Ishikawa (cell line): ENCODE results near the gene CASQ2.

ENCODE experiments used
- CEBPB ChIP-seq: IDR thresholded peaks from 2 replicates; pipeline ENCODE4 v1.6.1; 2012
- CREB1 ChIP-seq: IDR thresholded peaks from 2 replicates; pipeline ENCODE4 v1.6.1; 2012; ENCODE audit warnings: low read depth
- EGR1 ChIP-seq: IDR thresholded peaks from 2 replicates; pipeline ENCODE4 v1.6.1; 2012
- EP300 ChIP-seq: IDR thresholded peaks from 2 replicates; pipeline ENCODE4 v1.6.1; 2012; ENCODE audit warnings: borderline replicate concordance
- FOXM1 ChIP-seq: IDR thresholded peaks from 2 replicates; pipeline ENCODE4 v1.6.1; 2012; ENCODE audit warnings: low read depth, borderline replicate concordance
- NFIC ChIP-seq: IDR thresholded peaks from 2 replicates; pipeline ENCODE4 v1.6.1; 2012
- RAD21 ChIP-seq: IDR thresholded peaks from 2 replicates; pipeline ENCODE4 v1.6.1; 2012; ENCODE audit warnings: low read depth
- TAF1 ChIP-seq: IDR thresholded peaks from 2 replicates; pipeline ENCODE4 v1.6.1; 2012; ENCODE audit warnings: low read depth, mild to moderate bottlenecking
- TCF12 ChIP-seq: IDR thresholded peaks from 2 replicates; pipeline ENCODE4 v1.6.1; 2012; ENCODE audit warnings: low read depth
- TEAD4 ChIP-seq: IDR thresholded peaks from 2 replicates; pipeline ENCODE4 v1.6.1; 2012
- YY1 ChIP-seq: IDR thresholded peaks from 2 replicates; pipeline ENCODE4 v1.6.1; 2012; ENCODE audit warnings: low read depth
- ZBTB7A ChIP-seq: IDR thresholded peaks from 2 replicates; pipeline ENCODE4 v1.6.1; 2012; ENCODE audit warnings: low read depth
- TF ChIP-seq, protein P1 (sequence below): IDR thresholded peaks from 2 replicates; pipeline ENCODE4 v1.6.1; 2012
- TF ChIP-seq, protein P2 (sequence below): IDR thresholded peaks from 2 replicates; pipeline ENCODE4 v1.6.1; 2012
- TF ChIP-seq, protein P3 (sequence below): IDR thresholded peaks from 2 replicates; pipeline ENCODE4 v1.6.1; 2012; ENCODE audit warnings: low read depth, mild to moderate bottlenecking

Gene CASQ2

DNA sequence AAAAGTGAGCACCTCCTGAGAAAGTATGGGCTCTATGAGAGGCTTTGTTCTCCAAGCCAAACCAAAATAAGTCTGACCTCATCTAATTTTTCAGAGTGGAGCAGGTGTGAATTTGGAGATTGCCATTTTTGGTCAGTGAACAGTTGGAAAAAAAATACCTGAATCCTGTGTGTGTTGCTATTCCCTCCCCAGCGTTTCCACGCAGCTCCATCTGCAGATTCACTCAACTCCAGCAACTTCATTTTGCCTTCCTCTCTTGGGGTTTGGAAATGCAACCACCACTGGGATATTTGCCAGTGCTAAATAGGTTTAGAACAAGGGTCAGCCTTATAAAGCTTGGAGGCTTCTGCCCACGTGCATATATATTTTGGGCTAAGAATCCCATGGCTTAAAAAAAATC lies 11.2 kb downstream of the CASQ2 start:
- TF ChIP-seq CREB1 = no peak
- no peak for TF ChIP-seq CEBPB
- TF ChIP-seq TEAD4 = no peak
- TF ChIP-seq, protein P1, sequence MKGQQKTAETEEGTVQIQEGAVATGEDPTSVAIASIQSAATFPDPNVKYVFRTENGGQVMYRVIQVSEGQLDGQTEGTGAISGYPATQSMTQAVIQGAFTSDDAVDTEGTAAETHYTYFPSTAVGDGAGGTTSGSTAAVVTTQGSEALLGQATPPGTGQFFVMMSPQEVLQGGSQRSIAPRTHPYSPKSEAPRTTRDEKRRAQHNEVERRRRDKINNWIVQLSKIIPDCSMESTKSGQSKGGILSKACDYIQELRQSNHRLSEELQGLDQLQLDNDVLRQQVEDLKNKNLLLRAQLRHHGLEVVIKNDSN = no peak
- TF ChIP-seq TAF1 = no peak
- no peak for TF ChIP-seq EGR1
- no peak for TF ChIP-seq FOXM1
- TF ChIP-seq ZBTB7A = no peak
- TF ChIP-seq TCF12 = no peak
- TF ChIP-seq NFIC = no peak
- TF ChIP-seq YY1 = no peak
- no peak for TF ChIP-seq EP300
- TF ChIP-seq RAD21 = no peak
- TF ChIP-seq, protein P2, sequence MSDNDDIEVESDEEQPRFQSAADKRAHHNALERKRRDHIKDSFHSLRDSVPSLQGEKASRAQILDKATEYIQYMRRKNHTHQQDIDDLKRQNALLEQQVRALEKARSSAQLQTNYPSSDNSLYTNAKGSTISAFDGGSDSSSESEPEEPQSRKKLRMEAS = no peak
- TF ChIP-seq, protein P3, sequence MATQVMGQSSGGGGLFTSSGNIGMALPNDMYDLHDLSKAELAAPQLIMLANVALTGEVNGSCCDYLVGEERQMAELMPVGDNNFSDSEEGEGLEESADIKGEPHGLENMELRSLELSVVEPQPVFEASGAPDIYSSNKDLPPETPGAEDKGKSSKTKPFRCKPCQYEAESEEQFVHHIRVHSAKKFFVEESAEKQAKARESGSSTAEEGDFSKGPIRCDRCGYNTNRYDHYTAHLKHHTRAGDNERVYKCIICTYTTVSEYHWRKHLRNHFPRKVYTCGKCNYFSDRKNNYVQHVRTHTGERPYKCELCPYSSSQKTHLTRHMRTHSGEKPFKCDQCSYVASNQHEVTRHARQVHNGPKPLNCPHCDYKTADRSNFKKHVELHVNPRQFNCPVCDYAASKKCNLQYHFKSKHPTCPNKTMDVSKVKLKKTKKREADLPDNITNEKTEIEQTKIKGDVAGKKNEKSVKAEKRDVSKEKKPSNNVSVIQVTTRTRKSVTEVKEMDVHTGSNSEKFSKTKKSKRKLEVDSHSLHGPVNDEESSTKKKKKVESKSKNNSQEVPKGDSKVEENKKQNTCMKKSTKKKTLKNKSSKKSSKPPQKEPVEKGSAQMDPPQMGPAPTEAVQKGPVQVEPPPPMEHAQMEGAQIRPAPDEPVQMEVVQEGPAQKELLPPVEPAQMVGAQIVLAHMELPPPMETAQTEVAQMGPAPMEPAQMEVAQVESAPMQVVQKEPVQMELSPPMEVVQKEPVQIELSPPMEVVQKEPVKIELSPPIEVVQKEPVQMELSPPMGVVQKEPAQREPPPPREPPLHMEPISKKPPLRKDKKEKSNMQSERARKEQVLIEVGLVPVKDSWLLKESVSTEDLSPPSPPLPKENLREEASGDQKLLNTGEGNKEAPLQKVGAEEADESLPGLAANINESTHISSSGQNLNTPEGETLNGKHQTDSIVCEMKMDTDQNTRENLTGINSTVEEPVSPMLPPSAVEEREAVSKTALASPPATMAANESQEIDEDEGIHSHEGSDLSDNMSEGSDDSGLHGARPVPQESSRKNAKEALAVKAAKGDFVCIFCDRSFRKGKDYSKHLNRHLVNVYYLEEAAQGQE = no peak

DNA sequence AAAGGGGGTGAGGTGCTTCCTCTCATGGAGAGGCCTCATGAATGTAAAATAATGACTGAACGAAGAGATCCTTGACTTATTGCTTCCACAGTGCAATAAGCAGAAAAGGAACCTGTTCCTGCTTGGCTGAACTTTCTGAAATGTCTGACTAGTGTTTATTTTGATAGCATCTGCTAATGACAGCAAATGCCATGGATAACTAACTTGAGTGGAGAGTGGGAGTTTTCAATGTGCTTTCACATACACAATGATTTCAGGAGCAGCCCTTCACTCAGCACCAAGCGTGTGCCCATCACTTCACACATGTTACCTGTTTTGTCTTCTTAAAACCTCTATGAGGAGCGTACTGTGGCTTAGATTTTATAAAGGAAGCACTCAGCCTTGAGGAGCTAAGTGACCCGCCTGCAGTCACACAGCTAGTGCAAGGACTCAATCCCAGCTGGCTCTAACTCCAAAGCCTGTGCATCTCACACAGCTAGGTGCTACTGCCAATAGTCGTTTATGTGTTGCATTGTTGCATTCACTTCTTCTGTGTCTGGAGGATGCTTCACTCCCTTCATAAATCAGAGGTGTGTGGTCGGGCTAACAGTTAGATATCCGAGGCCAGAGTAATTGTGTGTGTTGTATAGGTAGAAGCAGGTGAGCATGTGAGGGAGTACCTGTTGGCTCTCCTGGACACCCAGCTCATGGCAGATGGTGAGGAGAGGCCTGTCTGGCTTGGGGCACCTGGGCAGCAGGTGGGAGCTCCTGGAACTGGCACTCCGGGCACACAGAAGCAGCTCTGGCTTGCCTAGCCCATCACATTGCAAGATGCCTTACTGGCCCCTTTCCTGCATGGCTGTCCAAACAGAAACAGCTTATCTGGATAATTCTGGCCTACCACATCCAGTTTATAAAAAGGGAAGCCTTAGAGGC lies 12.8 kb downstream of the CASQ2 start:
- TF ChIP-seq, protein P3 = no peak
- TF ChIP-seq YY1 = no peak
- TF ChIP-seq, protein P2 = no peak
- TF ChIP-seq TAF1 = no peak
- TF ChIP-seq RAD21 = no peak
- TF ChIP-seq CEBPB = no peak
- TF ChIP-seq CREB1 = no peak
- TF ChIP-seq ZBTB7A = no peak
- no peak for TF ChIP-seq EP300
- TF ChIP-seq TCF12 = no peak
- no peak for TF ChIP-seq EGR1
- no peak for TF ChIP-seq NFIC
- no peak for TF ChIP-seq TEAD4
- no peak for TF ChIP-seq FOXM1
- TF ChIP-seq, protein P1 = no peak

DNA sequence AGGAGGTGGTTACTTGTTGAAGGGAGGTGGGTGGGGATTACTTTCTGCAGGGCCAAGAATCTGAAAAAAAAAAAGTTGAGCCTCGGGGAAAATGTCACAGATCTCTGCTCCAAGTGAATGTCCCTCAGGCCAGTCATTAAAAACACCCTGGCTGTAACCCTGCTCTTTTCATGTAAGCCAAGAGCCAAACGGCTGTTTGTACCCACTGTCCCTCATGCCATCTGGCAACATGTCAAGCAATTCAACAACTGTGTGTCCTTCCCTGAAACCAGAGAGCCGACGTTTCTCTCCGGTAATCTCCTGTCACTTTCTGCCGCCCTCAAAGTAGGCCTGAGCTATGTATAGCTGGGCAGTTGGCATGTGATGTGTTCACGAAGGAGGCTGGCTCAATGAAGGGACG lies 14.7 kb downstream of the CASQ2 start:
- TF ChIP-seq CEBPB (no peak), TCF12 (no peak)
- TF ChIP-seq, protein P3 = no peak

DNA sequence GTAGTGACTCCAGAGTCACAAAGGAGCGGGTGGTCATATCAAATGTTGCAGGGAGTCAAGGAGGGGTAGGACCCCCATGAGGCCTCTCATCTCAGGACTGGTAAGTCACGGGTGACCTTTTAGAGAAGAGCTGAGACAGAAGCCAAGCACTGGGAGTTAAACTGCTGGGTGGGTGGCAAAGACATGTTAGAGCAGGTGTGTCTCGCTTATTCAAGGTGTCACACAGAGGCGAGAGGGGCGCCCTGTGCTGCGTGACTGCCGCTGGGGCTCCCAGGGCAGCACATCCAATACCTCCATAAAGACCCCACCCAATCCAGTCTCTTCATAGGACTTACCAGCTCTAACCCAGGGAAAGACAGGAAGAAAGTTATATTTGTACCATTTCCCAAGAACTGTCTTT lies 15.2 kb downstream of the CASQ2 start:
- TF ChIP-seq EGR1 (no peak), CREB1 (no peak), TCF12 (no peak), ZBTB7A (no peak), NFIC (no peak), EP300 (no peak), TAF1 (no peak), TEAD4 (no peak), RAD21 (no peak), YY1 (no peak), CEBPB (no peak), FOXM1 (no peak)
- TF ChIP-seq, protein P2 = no peak
- TF ChIP-seq, protein P3 = no peak
- TF ChIP-seq, protein P1 = no peak
